Progenitor cell of endocrine pancreas (in vitro differentiated cells): ENCODE data around the gene KCND1. TPM values are rescaled to one million over a fixed set of nuclear protein-coding genes. Genes with fewer than 3 reads are reported as not detected.

ENCODE experiments used
- DNase-seq: peaks from one replicate; pipeline ENCODE4 v3.0.0; 2021; ENCODE audit warnings: low spot score; ENCODE audit not compliant: unreplicated experiment
- H3K27ac Mint-ChIP-seq: 2 replicates; pipeline ENCODE4 v1.8.0; 2021; ENCODE audit warnings: mild to moderate bottlenecking, moderate library complexity, mixed read lengths
- H3K27me3 Mint-ChIP-seq: 2 replicates; pipeline ENCODE4 v1.8.0; 2021; ENCODE audit warnings: mixed read lengths
- H3K36me3 Mint-ChIP-seq: 2 replicates; pipeline ENCODE4 v1.8.0; 2022; ENCODE audit warnings: mixed read lengths; ENCODE audit not compliant: insufficient read depth
- H3K4me1 Mint-ChIP-seq: 2 replicates; pipeline ENCODE4 v1.8.0; 2021; ENCODE audit warnings: low read depth, mixed read lengths
- H3K4me3 Mint-ChIP-seq: 2 replicates; pipeline ENCODE4 v1.8.0; 2021; ENCODE audit warnings: low read depth, mild to moderate bottlenecking, moderate library complexity, mixed read lengths
- H3K9me3 Mint-ChIP-seq: 2 replicates; pipeline ENCODE4 v1.8.0; 2021; ENCODE audit warnings: low read depth, mixed read lengths
- CTCF ChIP-seq: fragments of 200-600 bp; sonication (generic); IDR thresholded peaks from one replicate; pipeline ENCODE4 v1.5.0; 2021; ENCODE audit warnings: antibody characterized with exemption, mild to moderate bottlenecking; ENCODE audit not compliant: unreplicated experiment
- total RNA-seq: library from RNA; stranded (reverse); gene quantifications from 2 replicates; pipeline ENCODE4 v1.2.1, GENCODE V29; 2021

KCND1 gene
- total RNA-seq, 1 donor from 2014 or later: 8.2 TPM

- Mint-ChIP-seq H3K36me3 (peaks cover 11% of the 10 kb centered on the region), H3K27me3 (no peaks in the 10 kb centered on the region), H3K27ac (no peak overlapping the region), H3K4me1 (peaks cover 19% of the 10 kb centered on the region), H3K4me3 (no peak overlapping the region), H3K9me3 (peaks cover 14% of the 10 kb centered on the region)
- DNase-seq: no peak
- no peak for TF ChIP-seq CTCF
Measured at GRCh38 chrX:48920718-48921104, 50.9 kb downstream of the KCND1 start.

- H3K36me3 Mint-ChIP-seq: peaks cover 7% of the 10 kb centered on the region
- H3K27me3 Mint-ChIP-seq: no peaks in the 10 kb centered on the region
- H3K9me3 Mint-ChIP-seq: peaks cover 12% of the 10 kb centered on the region
- H3K27ac Mint-ChIP-seq: peak overlapping the region; percentile 57
- peak overlapping the region; percentile 78 for H3K4me3 Mint-ChIP-seq
- peaks cover 19% of the 10 kb centered on the region for H3K4me1 Mint-ChIP-seq
- no peak for TF ChIP-seq CTCF
- no peak for DNase-seq
Measured at GRCh38 chrX:48919947-48920717, 51.5 kb downstream of the KCND1 start.

- no peak for TF ChIP-seq CTCF
- peaks cover 7% of the 10 kb centered on the region for H3K36me3 Mint-ChIP-seq
- DNase-seq: no peak
- H3K9me3 Mint-ChIP-seq: peaks cover 11% of the 10 kb centered on the region
- peaks cover 19% of the 10 kb centered on the region for H3K4me1 Mint-ChIP-seq
- no peaks in the 10 kb centered on the region for H3K27me3 Mint-ChIP-seq
- peak overlapping the region; percentile 94 for H3K27ac Mint-ChIP-seq
- peak overlapping the region; percentile 78 for H3K4me3 Mint-ChIP-seq
Measured at GRCh38 chrX:48919360-48919841, 52.2 kb downstream of the KCND1 start.

- Mint-ChIP-seq H3K9me3 (peaks cover 8% of the 10 kb centered on the region), H3K27me3 (no peaks in the 10 kb centered on the region), H3K36me3 (peaks cover 5% of the 10 kb centered on the region), H3K27ac (peak within 1 kb of the TSS; percentile 94), H3K4me3 (peak within 1 kb of the TSS; percentile 78), H3K4me1 (peaks cover 19% of the 10 kb centered on the region)
- DNase-seq: peak; percentile 80
- TF ChIP-seq CTCF: peak; percentile 11
Measured at GRCh38 chrX:48918643-48919340, 52.9 kb downstream of the KCND1 start, which contains the start of gene PIM2. Gene PIM2, minus strand, starts transcription at chrX:48919024. Its CDS starts 190 bp downstream, at chrX:48918834.

GRCh38 chrX:48918301-48918642 lies 53.4 kb downstream of the KCND1 start:
- peak overlapping the region; percentile 78 for H3K4me3 Mint-ChIP-seq
- H3K4me1 Mint-ChIP-seq: peaks cover 19% of the 10 kb centered on the region
- DNase-seq: no peak
- peaks cover 8% of the 10 kb centered on the region for H3K9me3 Mint-ChIP-seq
- H3K27me3 Mint-ChIP-seq: no peaks in the 10 kb centered on the region
- H3K27ac Mint-ChIP-seq: peak overlapping the region; percentile 84
- no peak for TF ChIP-seq CTCF
- peaks cover 8% of the 10 kb centered on the region for H3K36me3 Mint-ChIP-seq
